HepG2 (cell line): ENCODE results near the gene OBSL1. TPM values are rescaled to one million over a fixed set of nuclear protein-coding genes. Genes with fewer than 3 reads are reported as not detected.

ENCODE experiments used
- ARHGAP35 ChIP-seq: sonication (generic); formaldehyde crosslinking; IDR thresholded peaks from 2 replicates; pipeline ENCODE4 v1.9.0; 2022; ENCODE audit warnings: mild to moderate bottlenecking, inconsistent platforms, moderate library complexity, missing genetic modification reagents, borderline replicate concordance
- ARNT2 ChIP-seq: sonication (generic); formaldehyde crosslinking; IDR thresholded peaks from 2 replicates; pipeline ENCODE4 v1.8.0; 2022; ENCODE audit warnings: mild to moderate bottlenecking, low read depth, missing genetic modification reagents, moderate library complexity
- ATF7-NPFF ChIP-seq: sonication (generic); formaldehyde crosslinking; IDR thresholded peaks from 2 replicates; pipeline ENCODE4 v1.8.1; 2023; ENCODE audit warnings: mild to moderate bottlenecking, low read depth, missing genetic modification reagents, moderate library complexity
- CCAR2 ChIP-seq: fragments of 200-400 bp; formaldehyde crosslinking; optimal IDR thresholded peaks from 2 replicates; pipeline ENCODE3; 2018; ENCODE audit warnings: low read depth, mild to moderate bottlenecking, low read length, moderate library complexity
- EHMT2 ChIP-seq: fragments of 200-600 bp; sonication (generic); IDR thresholded peaks from 2 replicates; pipeline ENCODE4 v1.7.0; 2017; ENCODE audit warnings: antibody characterized with exemption, low read depth, low read length, borderline replicate concordance
- GLI4 ChIP-seq: sonication (generic); formaldehyde crosslinking; IDR thresholded peaks from 2 replicates; pipeline ENCODE4 v1.5.1; 2020; ENCODE audit warnings: missing genetic modification reagents, mild to moderate bottlenecking, moderate library complexity, borderline replicate concordance
- GTF2F1 ChIP-seq: fragments of 150-350 bp; IDR thresholded peaks from 2 replicates; pipeline ENCODE4 v1.6.1; 2014; ENCODE audit warnings: low read length
- IRX3 ChIP-seq: sonication (generic); formaldehyde crosslinking; IDR thresholded peaks from 2 replicates; pipeline ENCODE4 v1.8.1; 2023; ENCODE audit warnings: mild to moderate bottlenecking, low read depth, missing genetic modification reagents, borderline replicate concordance
- KDM3A ChIP-seq: IDR thresholded peaks from 2 replicates; pipeline ENCODE4 v1.6.1; 2018; ENCODE audit warnings: low read depth, missing compliant biosample characterization
- NR2F6 ChIP-seq, 2 experiments: IDR thresholded peaks; 2 replicates each; pipeline ENCODE4 v1.6.1; 2016; ENCODE audit warnings: antibody characterized with exemption in 1 of 2, mild to moderate bottlenecking in 1 of 2
- POGZ ChIP-seq: sonication (generic); formaldehyde crosslinking; IDR thresholded peaks from 2 replicates; pipeline ENCODE4 v1.4.0; 2020; ENCODE audit warnings: mild to moderate bottlenecking, missing genetic modification reagents
- U2AF1 ChIP-seq: fragments of 200-400 bp; formaldehyde crosslinking; optimal IDR thresholded peaks from 2 replicates; pipeline ENCODE3; 2017; ENCODE audit warnings: mild to moderate bottlenecking, low read depth, low read length
- ZBTB1 ChIP-seq: sonication (generic); formaldehyde crosslinking; IDR thresholded peaks from 2 replicates; pipeline ENCODE4 v1.4.0; 2020; ENCODE audit warnings: missing genetic modification reagents, borderline replicate concordance
- ZNF354B ChIP-seq: sonication (generic); formaldehyde crosslinking; IDR thresholded peaks from 2 replicates; pipeline ENCODE4 v1.8.0; 2022; ENCODE audit warnings: mild to moderate bottlenecking, missing genetic modification reagents
- ZNF460 ChIP-seq: sonication (generic); formaldehyde crosslinking; IDR thresholded peaks from 2 replicates; pipeline ENCODE4 v1.5.1; 2020; ENCODE audit warnings: missing genetic modification reagents, mild to moderate bottlenecking, borderline replicate concordance
- ZNF501 ChIP-seq: sonication (generic); formaldehyde crosslinking; IDR thresholded peaks from 2 replicates; pipeline ENCODE4 v1.5.1; 2020; ENCODE audit warnings: mild to moderate bottlenecking, moderate library complexity, missing genetic modification reagents
- ZNF570 ChIP-seq: sonication (generic); formaldehyde crosslinking; IDR thresholded peaks from 2 replicates; pipeline ENCODE4 v1.4.0; 2020; ENCODE audit warnings: mild to moderate bottlenecking, missing genetic modification reagents, borderline replicate concordance
- ZNF629 ChIP-seq: sonication (generic); formaldehyde crosslinking; conservative IDR thresholded peaks from 2 replicates; pipeline ENCODE4 v1.5.0; 2020; ENCODE audit warnings: missing genetic modification reagents
- ZNF674 ChIP-seq: sonication (generic); formaldehyde crosslinking; IDR thresholded peaks from 2 replicates; pipeline ENCODE4 v1.5.0; 2020; ENCODE audit warnings: low read depth, mild to moderate bottlenecking, missing genetic modification reagents
- ZNF772 ChIP-seq: sonication (generic); formaldehyde crosslinking; IDR thresholded peaks from 2 replicates; pipeline ENCODE4 v1.5.0; 2020; ENCODE audit warnings: mild to moderate bottlenecking, missing genetic modification reagents
- polyA plus RNA-seq, 8 experiments: library from polyadenylated mRNA; depleted of rRNA in 3 of 8; stranded (reverse) in 7 of 8; unstranded in 1 of 8; fragments of >200 nt; fragmentation: Illumina TruSeq in 4 of 8; extraction: Trizol in 4 of 8; gene quantifications; 2 replicates each; pipeline versions ENCODE4 v1.2.1 to v1.2.3, GENCODE V29; 2011 to 2016; ENCODE audit warnings: low read depth in 4 of 8, missing spikeins in 1 of 8, mixed read lengths in 1 of 8; ENCODE audit not compliant: insufficient read depth in 1 of 8
- total RNA-seq, 5 experiments: library from RNA; depleted of rRNA; stranded (reverse); fragments of >200 nt; fragmentation: Illumina TruSeq; extraction: Trizol; gene quantifications; 2 replicates each; pipeline ENCODE4 v1.2.3, GENCODE V29; 2016; ENCODE audit warnings: low read depth in 1 of 5
- TF ChIP-seq, protein P1 (sequence below): sonication (generic); formaldehyde crosslinking; IDR thresholded peaks from 2 replicates; pipeline ENCODE4 v1.4.0; 2020; ENCODE audit warnings: mild to moderate bottlenecking, low read depth, missing genetic modification reagents
- TF ChIP-seq, protein P2 (sequence below): sonication (generic); formaldehyde crosslinking; IDR thresholded peaks from 2 replicates; pipeline ENCODE4 v1.9.0; 2021; ENCODE audit warnings: missing genetic modification reagents, borderline replicate concordance
- TF ChIP-seq, protein P3 (sequence below): sonication (generic); formaldehyde crosslinking; IDR thresholded peaks from 2 replicates; pipeline ENCODE4 v1.8.1; 2023; ENCODE audit warnings: mild to moderate bottlenecking, missing genetic modification reagents, borderline replicate concordance
- TF ChIP-seq, protein P4 (sequence below): sonication (generic); formaldehyde crosslinking; IDR thresholded peaks from 2 replicates; pipeline ENCODE4 v1.9.0; 2021; ENCODE audit warnings: missing genetic modification reagents, mild to moderate bottlenecking, borderline replicate concordance

OBSL1 gene
- total and polyA plus RNA-seq, 2 of the 13 experiments (the other 11 are each of a cell fraction or from before 2014, with no cell fraction given), result 86.7 to 218 TPM

DNA sequence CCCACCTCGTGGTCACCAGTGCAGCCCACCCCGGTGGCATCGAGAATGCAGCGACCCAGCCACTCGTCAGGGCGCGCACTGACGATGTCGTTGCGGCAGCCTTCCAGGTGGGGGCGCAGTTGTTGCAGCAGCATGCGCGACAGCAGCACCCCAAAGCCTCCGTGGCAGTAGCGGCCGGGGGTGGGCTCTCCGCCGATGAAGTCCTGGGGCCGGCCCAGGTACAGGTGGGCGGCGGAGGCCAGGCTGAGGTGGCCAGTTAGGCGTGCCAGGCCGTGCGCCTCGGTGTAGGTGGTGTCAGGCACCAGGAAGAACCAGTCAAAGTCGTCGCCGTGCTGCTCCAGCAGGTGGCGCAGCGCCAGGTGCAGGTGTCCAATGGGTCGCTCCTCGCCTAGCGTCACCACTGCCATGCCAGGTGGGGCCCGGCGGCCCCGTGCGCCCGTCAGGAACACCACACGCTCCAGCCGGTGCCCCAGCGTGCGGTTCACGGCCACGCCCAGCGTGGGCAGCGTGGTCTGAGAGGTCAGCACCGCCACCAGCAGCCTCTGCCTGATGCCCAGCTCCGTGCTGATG, 29.6 kb downstream of the OBSL1 start (continued):
- TF ChIP-seq CCAR2 (no peak), ATF7-NPFF (CRISPR knock-in tag) (0 out of 2 replicates have a peak, but pooled peaks have one; percentile 17), POGZ (CRISPR knock-in tag) (peak; percentile 87), ARHGAP35 (CRISPR knock-in tag) (peak; percentile 56), ZNF629 (no peak), KDM3A (peak; percentile 99), ZBTB1 (no peak), IRX3 (CRISPR knock-in tag) (no peak), ARNT2 (CRISPR knock-in tag) (0 out of 2 replicates have a peak, but pooled peaks have one; percentile 41), ZNF772 (CRISPR knock-in tag) (peak; percentile 96; the same call in 1 of the 2 replicates), ZNF570 (CRISPR knock-in tag) (no peak), ZNF354B (CRISPR knock-in tag) (no peak), U2AF1 (peak; percentile 29), ZNF674 (CRISPR knock-in tag) (0 out of 2 replicates have a peak, but pooled peaks have one; percentile 31), GLI4 (CRISPR knock-in tag) (no peak), GTF2F1 (no peak), NR2F6 (IDR thresholded peaks at IDR 0.05) (no peak), NR2F6 (CRISPR knock-in tag; IDR thresholded peaks at IDR 0.05) (peak; percentile 73; the same call in 1 of the 2 replicates), ZNF460 (CRISPR knock-in tag) (no peak), ZNF501 (CRISPR knock-in tag) (peak; percentile 80), EHMT2 (no peak)
- TF ChIP-seq, protein P1, sequence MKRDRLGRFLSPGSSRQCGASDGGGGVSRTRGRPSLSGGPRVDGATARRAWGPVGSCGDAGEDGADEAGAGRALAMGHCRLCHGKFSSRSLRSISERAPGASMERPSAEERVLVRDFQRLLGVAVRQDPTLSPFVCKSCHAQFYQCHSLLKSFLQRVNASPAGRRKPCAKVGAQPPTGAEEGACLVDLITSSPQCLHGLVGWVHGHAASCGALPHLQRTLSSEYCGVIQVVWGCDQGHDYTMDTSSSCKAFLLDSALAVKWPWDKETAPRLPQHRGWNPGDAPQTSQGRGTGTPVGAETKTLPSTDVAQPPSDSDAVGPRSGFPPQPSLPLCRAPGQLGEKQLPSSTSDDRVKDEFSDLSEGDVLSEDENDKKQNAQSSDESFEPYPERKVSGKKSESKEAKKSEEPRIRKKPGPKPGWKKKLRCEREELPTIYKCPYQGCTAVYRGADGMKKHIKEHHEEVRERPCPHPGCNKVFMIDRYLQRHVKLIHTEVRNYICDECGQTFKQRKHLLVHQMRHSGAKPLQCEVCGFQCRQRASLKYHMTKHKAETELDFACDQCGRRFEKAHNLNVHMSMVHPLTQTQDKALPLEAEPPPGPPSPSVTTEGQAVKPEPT (CRISPR knock-in tag), result peak; percentile 84
- TF ChIP-seq, protein P2, sequence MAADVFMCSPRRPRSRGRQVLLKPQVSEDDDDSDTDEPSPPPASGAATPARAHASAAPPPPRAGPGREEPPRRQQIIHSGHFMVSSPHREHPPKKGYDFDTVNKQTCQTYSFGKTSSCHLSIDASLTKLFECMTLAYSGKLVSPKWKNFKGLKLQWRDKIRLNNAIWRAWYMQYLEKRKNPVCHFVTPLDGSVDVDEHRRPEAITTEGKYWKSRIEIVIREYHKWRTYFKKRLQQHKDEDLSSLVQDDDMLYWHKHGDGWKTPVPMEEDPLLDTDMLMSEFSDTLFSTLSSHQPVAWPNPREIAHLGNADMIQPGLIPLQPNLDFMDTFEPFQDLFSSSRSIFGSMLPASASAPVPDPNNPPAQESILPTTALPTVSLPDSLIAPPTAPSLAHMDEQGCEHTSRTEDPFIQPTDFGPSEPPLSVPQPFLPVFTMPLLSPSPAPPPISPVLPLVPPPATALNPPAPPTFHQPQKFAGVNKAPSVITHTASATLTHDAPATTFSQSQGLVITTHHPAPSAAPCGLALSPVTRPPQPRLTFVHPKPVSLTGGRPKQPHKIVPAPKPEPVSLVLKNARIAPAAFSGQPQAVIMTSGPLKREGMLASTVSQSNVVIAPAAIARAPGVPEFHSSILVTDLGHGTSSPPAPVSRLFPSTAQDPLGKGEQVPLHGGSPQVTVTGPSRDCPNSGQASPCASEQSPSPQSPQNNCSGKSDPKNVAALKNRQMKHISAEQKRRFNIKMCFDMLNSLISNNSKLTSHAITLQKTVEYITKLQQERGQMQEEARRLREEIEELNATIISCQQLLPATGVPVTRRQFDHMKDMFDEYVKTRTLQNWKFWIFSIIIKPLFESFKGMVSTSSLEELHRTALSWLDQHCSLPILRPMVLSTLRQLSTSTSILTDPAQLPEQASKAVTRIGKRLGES (CRISPR knock-in tag), result no peak
- TF ChIP-seq, protein P3, sequence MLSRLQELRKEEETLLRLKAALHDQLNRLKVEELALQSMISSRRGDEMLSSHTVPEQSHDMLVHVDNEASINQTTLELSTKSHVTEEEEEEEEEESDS (CRISPR knock-in tag), result no peak
- TF ChIP-seq, protein P4, sequence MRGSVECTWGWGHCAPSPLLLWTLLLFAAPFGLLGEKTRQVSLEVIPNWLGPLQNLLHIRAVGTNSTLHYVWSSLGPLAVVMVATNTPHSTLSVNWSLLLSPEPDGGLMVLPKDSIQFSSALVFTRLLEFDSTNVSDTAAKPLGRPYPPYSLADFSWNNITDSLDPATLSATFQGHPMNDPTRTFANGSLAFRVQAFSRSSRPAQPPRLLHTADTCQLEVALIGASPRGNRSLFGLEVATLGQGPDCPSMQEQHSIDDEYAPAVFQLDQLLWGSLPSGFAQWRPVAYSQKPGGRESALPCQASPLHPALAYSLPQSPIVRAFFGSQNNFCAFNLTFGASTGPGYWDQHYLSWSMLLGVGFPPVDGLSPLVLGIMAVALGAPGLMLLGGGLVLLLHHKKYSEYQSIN (CRISPR knock-in tag), result no peak
